HG02852 (cell line): Measurements from ENCODE around the gene ZNF726.
"Not testable (repeated sequence)": the region's sequence is repeated elsewhere in the genome, so short reads cannot be mapped to it uniquely, and the experiment has no call there.

ENCODE experiments used
- ATAC-seq: cut with Tn5 transposase; IDR thresholded peaks from one replicate; pipeline ENCODE4 v1.9.1; 2021; ENCODE audit warnings: mild to moderate bottlenecking, moderate library complexity; ENCODE audit not compliant: unreplicated experiment

ZNF726 gene

DNA sequence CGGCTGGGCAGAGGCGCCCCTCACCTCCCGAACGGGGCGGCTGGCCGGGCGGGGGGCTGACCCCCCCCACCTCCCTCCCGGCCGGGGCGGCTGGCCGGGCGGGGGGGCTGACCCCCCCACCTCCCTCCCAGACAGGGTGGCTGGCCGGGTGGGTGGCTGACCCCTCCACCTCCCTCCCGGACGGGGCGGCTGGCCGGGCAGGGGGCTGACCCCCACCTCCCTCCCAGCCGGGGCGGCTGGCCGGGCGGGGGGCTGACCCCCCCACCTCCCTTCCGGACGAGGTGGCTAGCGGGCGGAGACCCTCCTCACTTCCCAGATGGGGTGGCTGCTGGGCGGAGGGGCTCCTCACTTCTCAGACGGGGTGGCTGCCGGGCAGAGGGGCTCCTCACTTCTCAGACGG is 22.3 kb downstream of the ZNF726 start:
- ATAC-seq, result not testable (repeated sequence)

GRCh38 chr19:23943411-23943810 is 28.7 kb downstream of the ZNF726 start:
- ATAC-seq, result no peak

GRCh38 chr19:23946569-23946968 is 31.9 kb downstream of the ZNF726 start:
- ATAC-seq, result no peak

GRCh38 chr19:23949611-23950010 is 34.9 kb downstream of the ZNF726 start:
- no peak for ATAC-seq

GRCh38 chr19:23956051-23956450 is 41.4 kb downstream of the ZNF726 start:
- no peak for ATAC-seq

DNA sequence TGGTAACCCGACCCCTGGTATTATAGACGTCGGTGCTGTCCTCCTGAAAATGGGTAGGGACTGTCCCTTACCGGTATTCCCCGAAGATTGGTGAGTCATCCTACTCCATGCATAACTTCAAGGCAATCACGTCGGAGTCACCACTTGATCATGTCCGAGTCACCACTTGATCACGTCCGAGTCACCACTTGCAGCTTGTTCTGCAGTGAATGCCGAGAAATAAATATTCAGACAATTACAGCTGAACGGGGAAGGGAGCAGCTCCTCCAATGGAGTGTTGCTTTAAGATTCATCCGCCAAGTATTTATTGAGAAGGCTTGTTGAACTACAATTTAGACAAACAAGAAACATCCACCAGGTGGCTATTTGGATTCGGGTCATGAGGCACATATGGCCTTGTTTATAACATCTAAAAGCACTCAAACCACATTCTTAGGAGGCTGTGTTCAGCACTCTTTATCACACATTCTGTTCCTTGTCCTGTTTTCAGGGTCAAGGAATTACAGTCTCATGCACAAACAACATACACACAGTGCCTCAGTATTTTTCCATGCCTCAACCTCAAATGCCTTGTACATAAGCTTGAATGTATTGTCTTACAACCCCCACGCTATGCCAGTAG is 43.1 kb downstream of the ZNF726 start:
- ATAC-seq, result no peak

- not testable (repeated sequence) for ATAC-seq
These were observed 48.7 kb downstream of the ZNF726 start for GRCh38 chr19:23963396-23963795.

DNA sequence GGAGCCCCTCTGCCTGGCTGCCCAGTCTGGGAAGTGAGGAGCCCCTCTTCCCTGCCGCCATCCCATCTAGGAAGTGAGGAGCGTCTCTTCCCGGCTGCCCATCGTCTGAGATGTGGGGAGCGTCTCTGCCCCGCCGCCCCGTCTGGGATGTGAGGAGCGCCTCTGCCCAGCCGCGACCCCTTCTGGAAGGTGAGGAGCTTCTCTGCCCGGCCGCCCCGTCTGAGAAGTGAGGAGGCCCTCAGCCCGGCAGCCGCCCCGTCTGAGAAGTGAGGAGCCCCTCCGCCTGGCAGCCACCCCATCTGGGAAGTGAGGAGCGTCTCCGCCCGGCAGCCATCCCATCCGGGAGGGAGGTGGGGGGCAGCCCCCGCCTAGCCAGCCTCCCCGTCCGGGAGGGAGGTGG is 49.2 kb downstream of the ZNF726 start:
- not testable (repeated sequence) for ATAC-seq

DNA sequence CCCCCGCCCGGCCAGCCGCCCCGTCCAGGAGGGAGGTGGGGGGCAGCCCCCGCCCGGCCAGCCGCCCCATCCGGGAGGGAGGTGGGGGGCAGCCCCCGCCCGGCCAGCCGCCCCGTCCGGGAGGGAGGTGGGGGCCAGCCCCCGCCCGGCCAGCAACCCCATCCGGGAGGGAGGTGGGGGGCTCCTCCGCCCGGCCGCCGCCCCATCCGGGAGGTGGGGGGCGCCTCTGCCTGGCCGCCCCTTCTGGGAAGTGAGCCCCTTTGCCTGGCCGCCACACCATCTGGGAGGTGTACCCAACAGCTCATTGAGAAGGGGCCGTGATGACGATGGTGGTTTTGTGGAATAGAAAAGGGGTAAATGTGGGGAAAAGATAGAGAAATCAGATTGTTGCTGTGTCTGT is 49.6 kb downstream of the ZNF726 start:
- ATAC-seq, result not testable (repeated sequence)

GRCh38 chr19:23969630-23970029 is 54.9 kb downstream of the ZNF726 start:
- ATAC-seq, result no peak

DNA sequence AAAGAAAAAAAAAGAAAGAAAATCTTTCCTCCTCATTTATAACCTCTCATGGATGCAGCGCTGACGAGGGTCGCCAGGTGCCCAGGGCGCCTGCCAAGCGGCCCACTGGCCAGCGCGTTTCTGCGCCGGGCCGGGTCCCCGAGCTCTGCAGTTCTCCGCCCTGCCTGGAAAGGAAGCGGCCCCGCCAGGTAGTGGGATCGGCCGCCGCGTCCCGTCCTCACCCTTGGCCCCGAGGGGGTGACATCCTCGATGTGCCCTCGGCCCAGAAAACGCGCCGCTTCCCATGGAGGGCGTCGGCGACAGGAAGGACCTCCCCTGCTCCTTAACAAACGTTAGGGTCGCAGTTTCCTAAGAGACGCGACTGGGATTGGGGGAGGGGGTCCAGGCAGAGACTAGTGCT is 56.9 kb downstream of the ZNF726 start:
- ATAC-seq, result no peak

GRCh38 chr19:23972161-23972560 is 57.5 kb downstream of the ZNF726 start:
- ATAC-seq, result no peak

DNA sequence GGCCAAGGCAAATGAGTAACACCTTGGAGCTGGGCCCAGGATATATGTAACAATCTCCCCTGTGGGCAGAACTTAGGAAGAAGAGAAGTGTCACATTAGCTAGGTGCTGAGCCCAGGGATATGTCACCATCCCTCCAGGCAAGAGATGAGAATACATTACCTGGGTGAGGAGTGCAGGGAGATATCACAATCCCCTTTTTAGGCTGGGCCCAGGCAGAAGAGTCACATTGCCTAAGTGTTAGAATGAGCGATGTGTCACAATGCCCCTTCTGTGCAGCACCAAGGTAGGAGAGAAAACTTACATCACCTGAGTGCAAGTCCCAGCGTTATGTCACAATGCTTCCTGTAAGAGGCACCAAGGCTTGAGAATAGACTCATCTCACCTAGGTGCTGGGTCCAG is 60.3 kb downstream of the ZNF726 start:
- ATAC-seq, result no peak

DNA sequence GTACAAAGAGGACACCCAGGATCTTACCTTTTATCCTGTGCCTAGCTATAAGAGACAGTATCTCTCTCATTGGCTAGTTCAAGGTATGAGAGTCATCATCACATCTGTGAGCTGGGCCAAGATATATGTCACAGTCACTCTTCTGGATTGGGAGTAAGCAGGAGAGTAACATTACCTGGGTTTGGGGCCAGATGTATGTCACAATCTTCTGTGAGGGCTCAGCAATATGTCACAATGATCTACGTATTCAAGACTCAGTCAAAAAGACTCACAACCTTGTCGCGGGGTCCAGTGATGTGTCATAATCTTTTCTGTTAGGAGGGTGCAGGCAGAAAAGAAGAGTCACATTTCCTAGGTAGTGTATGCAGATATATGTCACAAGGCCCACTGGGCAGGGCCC is 61.9 kb downstream of the ZNF726 start:
- ATAC-seq, result not testable (repeated sequence)

DNA sequence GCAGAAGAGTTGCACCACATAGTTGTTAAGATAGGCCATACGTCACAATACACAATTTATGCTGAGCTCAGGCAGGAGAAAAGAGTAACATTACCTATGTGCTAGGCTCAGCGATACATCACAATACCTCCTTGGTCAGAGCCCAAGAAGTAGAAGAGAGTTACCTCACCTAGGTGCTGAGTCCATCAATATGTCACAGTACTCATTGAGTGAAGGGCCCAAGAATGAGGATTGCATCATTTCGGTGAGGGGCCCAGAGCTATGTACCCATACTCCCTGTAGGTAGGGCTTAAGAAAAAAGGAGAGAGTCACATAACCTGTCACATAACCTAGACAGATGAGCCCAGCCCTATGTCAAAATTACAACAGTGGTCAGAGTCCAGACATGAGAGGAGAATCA is 62.6 kb downstream of the ZNF726 start:
- not testable (repeated sequence) for ATAC-seq

DNA sequence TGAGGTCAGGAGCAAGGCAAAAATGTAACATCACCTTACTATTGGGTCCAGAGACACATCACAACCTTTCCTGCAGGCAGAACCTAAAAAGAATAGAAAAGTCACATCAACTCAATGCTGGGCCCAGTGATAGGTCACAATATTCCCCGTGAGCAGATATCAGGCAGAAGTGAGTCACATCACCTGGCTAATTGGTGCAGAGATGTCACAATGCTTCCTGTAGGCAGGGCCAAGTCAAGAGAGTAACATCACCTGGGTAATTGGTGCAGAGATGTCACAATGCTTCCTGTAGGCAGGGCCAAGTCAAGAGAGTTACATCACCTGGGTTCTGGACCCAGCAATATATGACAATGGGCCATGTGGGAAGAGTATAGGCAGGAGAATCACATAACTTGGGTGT is 63.4 kb downstream of the ZNF726 start:
- no peak for ATAC-seq

GRCh38 chr19:23980805-23981204 is 66.1 kb downstream of the ZNF726 start:
- ATAC-seq, result no peak

DNA sequence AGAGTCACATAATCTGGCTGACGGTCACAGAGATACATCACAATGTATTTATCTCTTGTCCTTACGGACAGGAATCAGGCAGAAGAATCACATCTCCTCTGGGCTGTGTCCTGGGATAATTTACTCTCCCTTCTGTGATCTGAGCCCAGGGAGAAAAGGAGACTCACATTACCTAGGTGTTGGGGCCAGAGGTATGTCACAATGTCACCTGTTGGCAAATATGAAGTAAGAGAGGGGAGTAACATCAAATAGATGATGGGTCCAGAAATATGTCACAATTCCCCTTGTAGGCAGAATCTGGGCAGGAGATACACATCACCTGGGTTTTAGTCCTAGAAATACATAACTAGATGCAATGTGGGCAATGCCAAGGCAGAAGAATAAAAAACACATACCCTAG is 67.2 kb downstream of the ZNF726 start:
- ATAC-seq, result no peak

GRCh38 chr19:23983406-23983805 is 68.7 kb downstream of the ZNF726 start:
- ATAC-seq, result no peak
